NOMO-1 treated with DMSO at 0.1 percent for 48 hours (cell line): ENCODE measurements around the gene C2CD2.

Source experiments
- DNase-seq: peaks from one replicate; lab custom pipeline; 2025; ENCODE audit not compliant: unreplicated experiment; lab: John Stamatoyannopoulos, UW

The C2CD2 gene

DNA sequence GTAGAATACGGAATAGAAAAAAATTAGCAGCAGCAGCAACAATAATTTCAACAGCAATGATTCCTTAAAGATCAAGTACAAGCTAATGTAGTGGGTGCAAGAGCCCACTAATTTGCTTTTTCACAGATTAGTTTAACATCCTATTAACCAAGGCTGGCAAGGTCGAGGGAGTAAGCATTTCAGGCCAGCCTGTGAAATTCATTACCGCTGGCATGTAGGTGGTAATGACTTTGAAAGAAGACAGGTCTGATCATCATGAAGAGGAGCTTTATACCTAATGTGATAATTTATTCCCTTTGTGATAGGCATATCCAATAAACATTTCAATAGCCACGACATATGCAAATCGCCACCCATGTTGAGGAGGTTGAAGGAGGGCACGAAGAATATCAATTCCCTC is 63.5 kb downstream of the C2CD2 start:
- DNase-seq, result no peak

- DNase-seq, result no peak
These were observed 65.0 kb downstream of the C2CD2 start for GRCh38 chr21:41888749-41889376.

DNA sequence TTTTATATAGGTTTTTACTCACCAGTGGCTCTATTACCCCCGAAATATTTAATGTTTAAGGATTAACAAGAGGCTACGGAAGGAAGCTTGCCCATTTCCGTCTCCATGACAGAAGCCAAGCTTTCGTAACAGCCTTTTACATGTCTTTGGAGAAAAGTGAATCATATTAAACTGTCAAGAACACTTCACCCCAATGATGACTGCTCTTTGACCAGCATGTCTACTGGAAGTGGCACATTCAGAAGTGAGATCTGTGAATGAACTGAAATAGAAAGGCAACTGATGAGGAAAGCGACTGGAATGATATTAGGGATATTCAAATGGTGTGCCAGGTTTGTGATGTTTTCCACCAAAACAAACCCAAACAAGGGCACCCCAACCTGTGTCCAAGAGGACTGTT is 66.2 kb downstream of the C2CD2 start:
- DNase-seq, result no peak

DNA sequence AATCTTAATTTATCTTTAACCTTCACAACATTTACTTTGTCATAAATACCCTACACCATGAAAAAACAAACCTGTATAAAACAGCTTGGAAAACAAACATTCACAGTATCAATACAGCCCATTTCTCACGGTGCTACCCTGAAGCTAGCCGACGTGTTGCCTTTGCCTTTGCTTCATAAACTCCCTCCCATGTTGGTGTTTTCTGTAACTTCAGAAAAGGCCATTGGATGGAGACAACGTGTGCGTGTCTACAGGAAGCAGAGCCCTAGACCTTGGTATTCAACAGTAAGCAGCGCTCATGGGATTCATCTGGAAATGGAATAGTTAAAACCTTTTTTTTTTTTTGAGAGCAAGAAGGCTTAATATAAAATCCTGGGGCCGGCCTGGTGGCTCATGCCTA is 67.5 kb downstream of the C2CD2 start:
- DNase-seq, result no peak

DNA sequence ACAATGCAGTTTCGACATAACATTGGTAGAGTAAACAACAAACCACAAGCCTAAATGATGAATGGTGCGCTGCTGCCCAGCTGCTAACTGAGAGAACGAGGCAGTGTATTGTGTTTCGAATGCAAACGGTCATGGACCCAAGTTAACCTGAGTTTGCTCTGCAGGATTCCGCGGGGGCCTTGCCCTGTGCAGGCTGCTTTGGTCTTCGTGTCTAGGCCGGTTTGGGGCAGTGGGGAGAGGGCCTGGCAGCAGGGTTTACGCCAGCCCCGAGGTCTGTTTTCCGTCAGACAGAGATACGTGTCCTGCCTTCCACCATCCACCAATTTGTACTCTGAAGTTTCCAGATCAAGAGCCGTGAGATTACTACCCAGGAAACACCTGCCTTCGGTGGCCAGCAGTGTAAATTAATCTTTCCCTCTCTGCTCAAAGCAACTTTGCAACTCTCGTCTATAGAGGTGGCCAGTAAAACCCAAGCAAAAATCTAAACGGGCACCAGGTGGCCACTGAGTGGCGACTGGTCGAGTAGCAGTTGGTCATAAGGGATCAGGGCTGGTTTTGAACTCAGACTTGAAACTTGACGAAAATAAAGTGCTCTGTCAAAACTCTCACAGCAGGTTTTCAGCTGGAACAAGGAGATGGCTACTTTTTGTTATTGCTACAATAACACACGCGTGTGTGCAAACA is 68.3 kb downstream of the C2CD2 start:
- DNase-seq, result no peak

DNA sequence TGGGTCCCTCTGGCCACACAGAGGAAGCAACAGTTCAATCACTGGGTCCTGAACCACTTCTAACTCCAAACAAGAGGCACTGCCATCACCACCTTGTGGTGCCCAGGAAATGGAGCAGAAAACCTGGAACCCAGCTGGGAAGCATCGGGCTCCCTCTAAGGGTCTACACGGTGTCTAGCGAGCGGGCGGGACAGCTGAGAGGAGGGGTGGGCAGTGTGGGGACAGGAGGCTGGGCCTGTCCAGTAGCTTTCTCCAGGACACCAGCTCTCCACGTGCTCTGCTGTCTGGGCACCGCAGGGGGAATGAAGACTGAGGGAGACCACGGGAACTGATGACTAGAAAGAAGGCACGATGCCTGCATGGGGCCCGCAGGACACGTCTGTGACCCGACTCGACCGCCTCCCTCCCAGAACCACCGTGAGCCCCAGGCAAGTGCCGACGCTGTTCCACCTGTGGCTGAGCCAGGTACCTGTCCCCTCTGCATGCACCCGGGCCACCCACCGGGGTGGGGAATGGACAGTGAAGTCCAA is 69.3 kb downstream of the C2CD2 start:
- DNase-seq, result no peak

DNA sequence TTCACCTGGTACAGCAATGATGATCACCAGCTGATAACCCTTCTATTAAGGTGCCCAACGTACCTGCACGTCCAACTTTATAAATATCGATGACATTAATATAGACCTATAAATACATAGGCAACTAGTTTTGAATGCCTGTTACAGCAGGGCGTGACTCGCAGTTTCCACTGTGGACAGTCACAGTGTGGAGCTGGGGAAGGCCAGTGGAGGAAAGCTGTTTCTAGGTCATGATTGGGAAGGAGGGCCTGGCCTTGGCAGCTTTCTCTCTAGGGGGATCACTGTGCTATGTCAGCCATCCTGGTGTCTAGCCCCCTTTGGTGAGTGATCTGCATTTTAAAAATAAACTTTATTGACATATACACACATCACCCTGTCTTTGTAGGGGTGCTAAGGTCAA is 70.2 kb downstream of the C2CD2 start:
- no peak for DNase-seq

DNA sequence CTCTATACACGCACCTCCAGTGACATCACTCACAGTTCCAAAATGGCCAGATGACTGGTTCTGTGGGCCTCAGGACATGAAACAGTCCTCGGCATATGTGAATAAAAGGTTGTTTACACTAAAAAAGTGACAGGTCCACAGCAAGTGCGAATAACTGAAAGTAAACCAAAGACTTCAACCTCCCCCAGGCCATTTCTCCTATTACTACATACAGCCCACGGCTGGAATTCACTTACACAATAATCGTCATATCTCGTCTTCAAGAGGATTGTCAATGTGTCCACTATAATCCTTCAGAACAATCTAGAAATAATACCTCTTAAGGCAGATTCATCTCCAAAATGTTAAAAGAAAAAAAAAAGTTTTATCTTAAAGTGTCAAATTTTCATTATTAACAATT is 72.8 kb downstream of the C2CD2 start:
- DNase-seq, result no peak

- no peak for DNase-seq
These were observed 73.7 kb downstream of the C2CD2 start for GRCh38 chr21:41880153-41880552.

GRCh38 chr21:41879190-41879998 is 74.4 kb downstream of the C2CD2 start, which contains the start of gene PRDM15:
TSS of gene PRDM15 (minus strand) at chr21:41879344. CDS start at chr21:41860363, 18,981 bp downstream.
- peak; percentile 63 for DNase-seq

GRCh38 chr21:41878831-41879189 is 75.0 kb downstream of the C2CD2 start:
- DNase-seq, result peak; percentile 75

DNA sequence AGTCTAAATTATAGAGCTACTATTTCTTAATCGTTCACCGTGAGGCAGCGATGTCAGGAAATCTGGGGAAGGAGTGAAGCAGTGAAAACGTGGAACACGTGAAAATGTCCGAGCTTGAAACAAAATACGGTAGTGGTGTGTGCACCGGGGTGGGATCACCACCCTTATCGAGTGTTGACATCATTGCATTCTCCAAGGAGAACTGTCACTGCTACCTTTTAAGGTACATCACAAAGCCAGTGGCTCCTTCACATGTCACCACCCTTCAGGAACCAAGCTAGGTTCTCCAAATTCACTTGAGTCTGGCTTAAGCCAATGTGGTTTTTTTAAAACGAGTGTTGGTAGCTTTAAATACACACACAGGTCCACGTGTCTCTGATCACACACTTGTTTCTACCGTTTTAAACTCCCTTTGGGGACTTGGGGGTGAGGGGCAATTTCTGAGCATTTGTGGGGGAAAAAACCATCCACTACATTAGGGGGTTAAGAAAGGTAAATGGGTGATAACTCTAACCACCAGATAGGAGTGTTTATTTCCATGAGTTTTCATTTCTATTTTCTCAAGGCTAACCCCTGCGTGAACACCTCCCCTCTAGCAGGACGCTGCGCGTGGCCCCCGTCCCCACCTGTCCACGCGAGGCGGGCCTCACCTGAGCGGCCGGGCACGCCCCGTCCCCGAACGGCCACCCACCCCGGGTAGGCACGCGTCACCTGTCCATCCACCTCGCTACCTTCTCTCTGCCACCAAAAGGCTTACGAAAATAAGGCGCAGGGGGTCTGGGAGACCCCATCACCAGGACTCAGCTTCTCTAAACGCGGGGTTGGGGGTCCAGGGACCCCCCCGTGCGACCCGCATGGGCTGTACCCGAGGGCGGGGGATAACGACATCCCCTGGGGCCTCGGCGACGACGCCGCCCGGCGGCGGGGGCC is 75.7 kb downstream of the C2CD2 start:
- peak; percentile 28 for DNase-seq

- DNase-seq, result no peak
These were observed 76.7 kb downstream of the C2CD2 start for GRCh38 chr21:41876928-41877652.

GRCh38 chr21:41876396-41876795 is 77.4 kb downstream of the C2CD2 start:
- no peak for DNase-seq

DNA sequence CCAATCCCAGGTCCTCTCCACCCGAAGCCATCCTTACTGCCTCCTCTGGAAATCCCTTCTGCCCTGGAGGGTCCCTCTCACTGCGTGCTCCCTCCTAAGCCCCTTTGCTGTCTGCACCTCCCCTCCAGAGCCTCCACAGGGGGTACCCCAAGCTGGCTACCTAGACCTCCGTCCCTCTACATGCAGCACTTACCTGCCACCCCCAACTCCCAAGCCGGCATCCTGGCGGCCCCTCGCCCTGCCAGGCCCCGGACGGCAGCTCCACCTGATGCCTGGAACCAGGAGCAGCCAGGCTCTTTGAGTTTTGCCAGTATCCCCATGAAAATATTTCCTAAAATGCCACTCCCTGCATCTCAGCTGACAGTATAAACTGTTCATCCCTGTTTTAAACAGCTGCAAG is 78.7 kb downstream of the C2CD2 start:
- DNase-seq, result no peak

DNA sequence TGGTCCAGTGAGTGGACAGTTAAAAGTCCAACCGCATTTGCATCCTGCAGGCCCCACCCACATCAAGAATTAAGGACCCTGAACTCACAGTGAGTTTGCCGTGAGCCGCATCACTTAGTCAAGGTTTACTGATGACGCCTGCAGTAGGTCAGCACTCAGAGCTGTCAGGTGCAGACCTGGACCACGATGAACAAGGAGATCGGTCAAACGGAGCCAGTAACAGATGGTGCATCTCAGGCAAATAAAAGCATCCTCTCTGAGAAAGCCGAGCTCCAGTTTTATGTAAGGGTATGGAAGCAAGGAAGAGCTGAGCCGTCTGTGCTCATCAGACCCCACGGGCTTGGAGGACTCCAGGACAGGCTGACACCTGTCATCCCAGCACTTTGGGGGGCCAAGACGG is 79.2 kb downstream of the C2CD2 start:
- DNase-seq, result no peak

GRCh38 chr21:41873426-41873825 is 80.4 kb downstream of the C2CD2 start:
- DNase-seq, result no peak

- no peak for DNase-seq
These were observed 80.8 kb downstream of the C2CD2 start for GRCh38 chr21:41873005-41873404.

DNA sequence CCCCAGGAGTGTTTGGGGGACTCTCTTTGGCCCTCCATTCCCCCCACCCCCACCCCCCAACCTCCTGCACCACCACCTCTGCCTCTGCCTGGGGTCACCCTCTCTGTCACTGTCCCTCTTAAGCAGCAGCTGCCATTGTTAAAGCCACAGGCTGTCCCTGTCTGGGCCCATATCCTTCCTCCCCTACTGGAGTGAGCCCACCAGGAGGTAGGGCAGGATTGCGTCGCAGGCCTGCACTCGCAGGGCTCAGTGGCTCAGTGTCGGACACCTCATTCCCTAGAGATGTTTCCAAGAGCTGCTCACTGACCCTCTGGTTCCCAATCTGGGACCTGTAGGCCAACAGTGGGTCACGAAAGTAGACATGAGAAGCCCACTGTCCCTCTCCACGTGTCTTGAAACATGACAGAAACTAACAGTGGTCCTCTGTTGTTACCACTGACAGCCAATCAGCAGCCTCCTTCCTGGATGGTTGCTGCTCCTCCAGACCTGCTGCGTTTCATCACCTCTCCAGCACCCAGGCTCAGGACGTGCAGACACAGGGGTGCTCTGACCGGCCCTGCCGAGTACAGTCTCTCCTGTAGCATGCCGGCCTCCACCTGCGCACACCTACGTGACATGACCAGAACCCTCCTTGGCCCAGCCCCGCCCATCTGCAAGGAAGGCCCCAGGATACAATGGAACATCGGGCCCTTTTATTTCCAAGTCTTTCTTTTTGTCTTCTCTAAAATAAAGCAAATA is 82.4 kb downstream of the C2CD2 start:
- no peak for DNase-seq
